Neural cell (in vitro differentiated cells): ENCODE measurements around the gene ZNF662.

ENCODE experiments used
- CTCF ChIP-seq: fragments of 450-650 bp; IDR thresholded peaks from 2 replicates; pipeline ENCODE4 v1.5.1; 2014; ENCODE audit warnings: antibody characterized with exemption, mild to moderate bottlenecking, moderate library complexity; ENCODE audit not compliant: poor library complexity, severe bottlenecking
- EP300 ChIP-seq: fragments of 450-650 bp; conservative IDR thresholded peaks from 2 replicates; pipeline ENCODE4 v1.6.1; 2014; ENCODE audit warnings: antibody characterized with exemption, mild to moderate bottlenecking, moderate library complexity; ENCODE audit not compliant: poor library complexity, severe bottlenecking
- EZH2 ChIP-seq: fragments of 200-600, 300-800 bp; shearing (Covaris generic), sonication (generic); IDR thresholded peaks from 2 replicates; pipeline ENCODE4 v1.6.1; 2014; ENCODE audit warnings: antibody characterized with exemption, low read length, borderline replicate concordance, mild to moderate bottlenecking; ENCODE audit not compliant: insufficient read depth, poor library complexity, severe bottlenecking
- MXI1 ChIP-seq: fragments of 450-650 bp; conservative IDR thresholded peaks from 2 replicates; pipeline ENCODE4 v1.6.1; 2014; ENCODE audit warnings: antibody characterized with exemption, mild to moderate bottlenecking; ENCODE audit not compliant: poor library complexity, severe bottlenecking
- POLR2AphosphoS5 ChIP-seq: IDR thresholded peaks from 2 replicates; pipeline ENCODE4 v1.6.1; 2012
- RAD21 ChIP-seq: fragments of 450-650 bp; conservative IDR thresholded peaks from 2 replicates; pipeline ENCODE4 v1.6.1; 2014; ENCODE audit warnings: antibody characterized with exemption, mild to moderate bottlenecking, moderate library complexity
- REST ChIP-seq: IDR thresholded peaks from 2 replicates; pipeline ENCODE4 v1.6.1; 2012; ENCODE audit warnings: borderline replicate concordance
- TAF1 ChIP-seq: IDR thresholded peaks from 2 replicates; pipeline ENCODE4 v1.6.1; 2012; ENCODE audit warnings: low read depth

GRCh38 chr3:42914771-42915515 is 9.0 kb downstream of the ZNF662 start:
- TF ChIP-seq POLR2AphosphoS5 (no peak), CTCF (no peak), REST (no peak), EZH2 (no peak), RAD21 (no peak), TAF1 (no peak), EP300 (no peak), MXI1 (no peak)
